K562 (cell line): ENCODE measurements around the gene PRKAR2B. TPM values are rescaled to one million over a fixed set of nuclear protein-coding genes. Genes with fewer than 3 reads are reported as not detected.

ENCODE experiments used
- CC2D1A ChIP-seq: fragments of 450-650 bp; IDR thresholded peaks from 2 replicates; pipeline ENCODE4 v1.6.1; 2017; ENCODE audit warnings: mild to moderate bottlenecking
- RCOR1 ChIP-seq, 2 experiments: IDR thresholded peaks; 2 replicates each; pipeline ENCODE4 v1.6.1; 2012; ENCODE audit warnings: low read depth in 2 of 2, low read length in 2 of 2, borderline replicate concordance in 1 of 2, improper control_type of control experiment in 1 of 2
- polyA plus RNA-seq, 8 experiments: library from polyadenylated mRNA; depleted of rRNA in 4 of 8; stranded (reverse) in 5 of 8; unstranded in 3 of 8; fragments of >200 nt; fragmentation: Nextera tagmentation in 2 of 8; fragmentation: Illumina TruSeq in 1 of 8; extraction: Ambion mirVana in 2 of 8; extraction: Trizol in 1 of 8; gene quantifications; 2 replicates each; pipeline versions ENCODE4 v1.2.1 to v1.2.3, GENCODE V29; 2011 to 2014; ENCODE audit warnings: inconsistent platforms in 1 of 8, missing spikeins in 1 of 8
- total RNA-seq, 7 experiments: library from RNA; depleted of rRNA in 6 of 7; stranded (reverse); fragments of >200 nt in 6 of 7; fragmentation: Illumina TruSeq in 2 of 7; extraction: Trizol in 2 of 7; gene quantifications; 2 replicates each; pipeline versions ENCODE4 v1.2.1 to v1.2.3, GENCODE V29; 2011 to 2021; ENCODE audit warnings: low replicate concordance in 1 of 7
- TF ChIP-seq, protein P1 (sequence below): fragments of 200-600 bp; sonication (generic); IDR thresholded peaks from one replicate; pipeline ENCODE4 v1.6.1; 2012; ENCODE audit warnings: mild to moderate bottlenecking, low read depth, low read length, inconsistent platforms
- TF ChIP-seq, protein P2 (sequence below), 2 experiments: fragments of 450-650 bp; IDR thresholded peaks; 2 replicates each; pipeline ENCODE4 v1.6.1; 2018; ENCODE audit warnings: mild to moderate bottlenecking in 2 of 2, low read depth in 1 of 2; ENCODE audit not compliant: partially characterized antibody in 2 of 2
- TF ChIP-seq, protein P3 (sequence below): sonication (generic); IDR thresholded peaks from 2 replicates; pipeline ENCODE4 v1.6.1; 2016

Gene PRKAR2B
- total and polyA plus RNA-seq, 9 of the 15 experiments (the other 6 are each of a cell fraction or from before 2014, with no cell fraction given), result 59.0 to 173 (median 129) TPM

GRCh38 chr7:107089627-107090026 is 45.1 kb downstream of the PRKAR2B start (continued):
- TF ChIP-seq, protein P1, sequence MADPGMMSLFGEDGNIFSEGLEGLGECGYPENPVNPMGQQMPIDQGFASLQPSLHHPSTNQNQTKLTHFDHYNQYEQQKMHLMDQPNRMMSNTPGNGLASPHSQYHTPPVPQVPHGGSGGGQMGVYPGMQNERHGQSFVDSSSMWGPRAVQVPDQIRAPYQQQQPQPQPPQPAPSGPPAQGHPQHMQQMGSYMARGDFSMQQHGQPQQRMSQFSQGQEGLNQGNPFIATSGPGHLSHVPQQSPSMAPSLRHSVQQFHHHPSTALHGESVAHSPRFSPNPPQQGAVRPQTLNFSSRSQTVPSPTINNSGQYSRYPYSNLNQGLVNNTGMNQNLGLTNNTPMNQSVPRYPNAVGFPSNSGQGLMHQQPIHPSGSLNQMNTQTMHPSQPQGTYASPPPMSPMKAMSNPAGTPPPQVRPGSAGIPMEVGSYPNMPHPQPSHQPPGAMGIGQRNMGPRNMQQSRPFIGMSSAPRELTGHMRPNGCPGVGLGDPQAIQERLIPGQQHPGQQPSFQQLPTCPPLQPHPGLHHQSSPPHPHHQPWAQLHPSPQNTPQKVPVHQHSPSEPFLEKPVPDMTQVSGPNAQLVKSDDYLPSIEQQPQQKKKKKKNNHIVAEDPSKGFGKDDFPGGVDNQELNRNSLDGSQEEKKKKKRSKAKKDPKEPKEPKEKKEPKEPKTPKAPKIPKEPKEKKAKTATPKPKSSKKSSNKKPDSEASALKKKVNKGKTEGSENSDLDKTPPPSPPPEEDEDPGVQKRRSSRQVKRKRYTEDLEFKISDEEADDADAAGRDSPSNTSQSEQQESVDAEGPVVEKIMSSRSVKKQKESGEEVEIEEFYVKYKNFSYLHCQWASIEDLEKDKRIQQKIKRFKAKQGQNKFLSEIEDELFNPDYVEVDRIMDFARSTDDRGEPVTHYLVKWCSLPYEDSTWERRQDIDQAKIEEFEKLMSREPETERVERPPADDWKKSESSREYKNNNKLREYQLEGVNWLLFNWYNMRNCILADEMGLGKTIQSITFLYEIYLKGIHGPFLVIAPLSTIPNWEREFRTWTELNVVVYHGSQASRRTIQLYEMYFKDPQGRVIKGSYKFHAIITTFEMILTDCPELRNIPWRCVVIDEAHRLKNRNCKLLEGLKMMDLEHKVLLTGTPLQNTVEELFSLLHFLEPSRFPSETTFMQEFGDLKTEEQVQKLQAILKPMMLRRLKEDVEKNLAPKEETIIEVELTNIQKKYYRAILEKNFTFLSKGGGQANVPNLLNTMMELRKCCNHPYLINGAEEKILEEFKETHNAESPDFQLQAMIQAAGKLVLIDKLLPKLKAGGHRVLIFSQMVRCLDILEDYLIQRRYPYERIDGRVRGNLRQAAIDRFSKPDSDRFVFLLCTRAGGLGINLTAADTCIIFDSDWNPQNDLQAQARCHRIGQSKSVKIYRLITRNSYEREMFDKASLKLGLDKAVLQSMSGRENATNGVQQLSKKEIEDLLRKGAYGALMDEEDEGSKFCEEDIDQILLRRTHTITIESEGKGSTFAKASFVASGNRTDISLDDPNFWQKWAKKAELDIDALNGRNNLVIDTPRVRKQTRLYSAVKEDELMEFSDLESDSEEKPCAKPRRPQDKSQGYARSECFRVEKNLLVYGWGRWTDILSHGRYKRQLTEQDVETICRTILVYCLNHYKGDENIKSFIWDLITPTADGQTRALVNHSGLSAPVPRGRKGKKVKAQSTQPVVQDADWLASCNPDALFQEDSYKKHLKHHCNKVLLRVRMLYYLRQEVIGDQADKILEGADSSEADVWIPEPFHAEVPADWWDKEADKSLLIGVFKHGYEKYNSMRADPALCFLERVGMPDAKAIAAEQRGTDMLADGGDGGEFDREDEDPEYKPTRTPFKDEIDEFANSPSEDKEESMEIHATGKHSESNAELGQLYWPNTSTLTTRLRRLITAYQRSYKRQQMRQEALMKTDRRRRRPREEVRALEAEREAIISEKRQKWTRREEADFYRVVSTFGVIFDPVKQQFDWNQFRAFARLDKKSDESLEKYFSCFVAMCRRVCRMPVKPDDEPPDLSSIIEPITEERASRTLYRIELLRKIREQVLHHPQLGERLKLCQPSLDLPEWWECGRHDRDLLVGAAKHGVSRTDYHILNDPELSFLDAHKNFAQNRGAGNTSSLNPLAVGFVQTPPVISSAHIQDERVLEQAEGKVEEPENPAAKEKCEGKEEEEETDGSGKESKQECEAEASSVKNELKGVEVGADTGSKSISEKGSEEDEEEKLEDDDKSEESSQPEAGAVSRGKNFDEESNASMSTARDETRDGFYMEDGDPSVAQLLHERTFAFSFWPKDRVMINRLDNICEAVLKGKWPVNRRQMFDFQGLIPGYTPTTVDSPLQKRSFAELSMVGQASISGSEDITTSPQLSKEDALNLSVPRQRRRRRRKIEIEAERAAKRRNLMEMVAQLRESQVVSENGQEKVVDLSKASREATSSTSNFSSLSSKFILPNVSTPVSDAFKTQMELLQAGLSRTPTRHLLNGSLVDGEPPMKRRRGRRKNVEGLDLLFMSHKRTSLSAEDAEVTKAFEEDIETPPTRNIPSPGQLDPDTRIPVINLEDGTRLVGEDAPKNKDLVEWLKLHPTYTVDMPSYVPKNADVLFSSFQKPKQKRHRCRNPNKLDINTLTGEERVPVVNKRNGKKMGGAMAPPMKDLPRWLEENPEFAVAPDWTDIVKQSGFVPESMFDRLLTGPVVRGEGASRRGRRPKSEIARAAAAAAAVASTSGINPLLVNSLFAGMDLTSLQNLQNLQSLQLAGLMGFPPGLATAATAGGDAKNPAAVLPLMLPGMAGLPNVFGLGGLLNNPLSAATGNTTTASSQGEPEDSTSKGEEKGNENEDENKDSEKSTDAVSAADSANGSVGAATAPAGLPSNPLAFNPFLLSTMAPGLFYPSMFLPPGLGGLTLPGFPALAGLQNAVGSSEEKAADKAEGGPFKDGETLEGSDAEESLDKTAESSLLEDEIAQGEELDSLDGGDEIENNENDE, result no peak
- TF ChIP-seq RCOR1 (IDR thresholded peaks at IDR 0.05; ENCODE audit: borderline replicate concordance in 1 of 2, low read depth in 2 of 2, low read length in 2 of 2) (0 out of 4 replicates have a peak, but pooled peaks of 1 of the 2 experiments have one; percentile 47), CC2D1A (no peak)
- TF ChIP-seq, protein P2, sequence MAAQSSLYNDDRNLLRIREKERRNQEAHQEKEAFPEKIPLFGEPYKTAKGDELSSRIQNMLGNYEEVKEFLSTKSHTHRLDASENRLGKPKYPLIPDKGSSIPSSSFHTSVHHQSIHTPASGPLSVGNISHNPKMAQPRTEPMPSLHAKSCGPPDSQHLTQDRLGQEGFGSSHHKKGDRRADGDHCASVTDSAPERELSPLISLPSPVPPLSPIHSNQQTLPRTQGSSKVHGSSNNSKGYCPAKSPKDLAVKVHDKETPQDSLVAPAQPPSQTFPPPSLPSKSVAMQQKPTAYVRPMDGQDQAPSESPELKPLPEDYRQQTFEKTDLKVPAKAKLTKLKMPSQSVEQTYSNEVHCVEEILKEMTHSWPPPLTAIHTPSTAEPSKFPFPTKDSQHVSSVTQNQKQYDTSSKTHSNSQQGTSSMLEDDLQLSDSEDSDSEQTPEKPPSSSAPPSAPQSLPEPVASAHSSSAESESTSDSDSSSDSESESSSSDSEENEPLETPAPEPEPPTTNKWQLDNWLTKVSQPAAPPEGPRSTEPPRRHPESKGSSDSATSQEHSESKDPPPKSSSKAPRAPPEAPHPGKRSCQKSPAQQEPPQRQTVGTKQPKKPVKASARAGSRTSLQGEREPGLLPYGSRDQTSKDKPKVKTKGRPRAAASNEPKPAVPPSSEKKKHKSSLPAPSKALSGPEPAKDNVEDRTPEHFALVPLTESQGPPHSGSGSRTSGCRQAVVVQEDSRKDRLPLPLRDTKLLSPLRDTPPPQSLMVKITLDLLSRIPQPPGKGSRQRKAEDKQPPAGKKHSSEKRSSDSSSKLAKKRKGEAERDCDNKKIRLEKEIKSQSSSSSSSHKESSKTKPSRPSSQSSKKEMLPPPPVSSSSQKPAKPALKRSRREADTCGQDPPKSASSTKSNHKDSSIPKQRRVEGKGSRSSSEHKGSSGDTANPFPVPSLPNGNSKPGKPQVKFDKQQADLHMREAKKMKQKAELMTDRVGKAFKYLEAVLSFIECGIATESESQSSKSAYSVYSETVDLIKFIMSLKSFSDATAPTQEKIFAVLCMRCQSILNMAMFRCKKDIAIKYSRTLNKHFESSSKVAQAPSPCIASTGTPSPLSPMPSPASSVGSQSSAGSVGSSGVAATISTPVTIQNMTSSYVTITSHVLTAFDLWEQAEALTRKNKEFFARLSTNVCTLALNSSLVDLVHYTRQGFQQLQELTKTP (IDR thresholded peaks at IDR 0.05; ENCODE audit: low read depth in 1 of 2, partially characterized antibody in 2 of 2), result peak in 1 of 2 experiments; percentile 15
- TF ChIP-seq, protein P3, sequence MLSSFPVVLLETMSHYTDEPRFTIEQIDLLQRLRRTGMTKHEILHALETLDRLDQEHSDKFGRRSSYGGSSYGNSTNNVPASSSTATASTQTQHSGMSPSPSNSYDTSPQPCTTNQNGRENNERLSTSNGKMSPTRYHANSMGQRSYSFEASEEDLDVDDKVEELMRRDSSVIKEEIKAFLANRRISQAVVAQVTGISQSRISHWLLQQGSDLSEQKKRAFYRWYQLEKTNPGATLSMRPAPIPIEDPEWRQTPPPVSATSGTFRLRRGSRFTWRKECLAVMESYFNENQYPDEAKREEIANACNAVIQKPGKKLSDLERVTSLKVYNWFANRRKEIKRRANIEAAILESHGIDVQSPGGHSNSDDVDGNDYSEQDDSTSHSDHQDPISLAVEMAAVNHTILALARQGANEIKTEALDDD, result peak; percentile 99
